H1 (cell line): ENCODE results near the gene SKIC8. TPM values are rescaled to one million over a fixed set of nuclear protein-coding genes. Genes with fewer than 3 reads are reported as not detected.

Experiments
- CTCF ChIA-PET: fragments of 300-600 bp; sonication (Branson Sonifier 250); formaldehyde crosslinking; loops from one replicate; lab custom pipeline; 2021; ENCODE audit not compliant: partially characterized antibody; lab: Charles Lee
- POLR2A ChIA-PET: fragments of 300-600 bp; sonication (Branson Sonifier 250); formaldehyde crosslinking; loops from one replicate; lab custom pipeline; 2021; ENCODE audit warnings: inconsistent platforms; ENCODE audit not compliant: partially characterized antibody; lab: Charles Lee
- DNase-seq, 2 experiments: peaks; one replicate each; pipeline versions ENCODE4 v3.0.0 to v3.0.0-alpha.2; 2010 to 2022; ENCODE audit warnings: low spot score in 2 of 2, low read depth in 1 of 2, mixed read lengths in 1 of 2
- FAIRE-seq: peaks from 2 replicates; lab custom pipeline; 2011; peaks lifted over from hg19 to GRCh38; lab: Jason Lieb, UNC
- H2AFZ ChIP-seq: 2 replicates; pipeline ENCODE4 v1.8.1; 2012; ENCODE audit warnings: low read length, inconsistent platforms
- H2AK5ac ChIP-seq: 2 replicates; pipeline ENCODE4 v1.6.1; 2013; ENCODE audit warnings: low read depth, low read length
- H2BK120ac ChIP-seq: replicated peaks from 2 replicates; pipeline ENCODE3; 2013; ENCODE audit warnings: low read depth, low read length, inconsistent platforms
- H2BK12ac ChIP-seq: 2 replicates; pipeline ENCODE4 v1.6.1; 2013; ENCODE audit warnings: low read depth, low read length
- H2BK15ac ChIP-seq: 2 replicates; pipeline ENCODE4 v1.6.1; 2013; ENCODE audit warnings: low read length
- H2BK20ac ChIP-seq: 2 replicates; pipeline ENCODE4 v1.6.1; 2013; ENCODE audit warnings: low read length
- H2BK5ac ChIP-seq: 2 replicates; pipeline ENCODE4 v1.6.1; 2013; ENCODE audit warnings: low read depth, low read length
- H3K14ac ChIP-seq: 2 replicates; pipeline ENCODE4 v1.6.1; 2013; ENCODE audit warnings: inconsistent platforms; ENCODE audit not compliant: insufficient read length
- H3K18ac ChIP-seq: 2 replicates; pipeline ENCODE4 v1.6.1; 2013; ENCODE audit warnings: low read length; ENCODE audit errors: extremely low read depth
- H3K23ac ChIP-seq: 2 replicates; pipeline ENCODE4 v1.6.1; 2013; ENCODE audit warnings: inconsistent platforms; ENCODE audit not compliant: insufficient read length
- H3K23me2 ChIP-seq: 2 replicates; pipeline ENCODE4 v1.6.1; 2013; ENCODE audit warnings: low read depth, low read length
- H3K27ac ChIP-seq: 2 replicates; pipeline ENCODE4 v1.6.1; 2011; ENCODE audit warnings: low read depth, low read length, inconsistent platforms
- H3K27me3 ChIP-seq, 4 experiments: replicated peaks in 1 of 4; 1 replicate in 1 of 4; 2 replicates in 3 of 4; pipeline versions ENCODE4 v1.6.1 to v1.8.1; 2011 to 2013; ENCODE audit warnings: low read length in 3 of 4, mild to moderate bottlenecking in 3 of 4, inconsistent platforms in 2 of 4, mixed read lengths in 2 of 4, moderate library complexity in 1 of 4; ENCODE audit not compliant: control insufficient read depth in 3 of 4, insufficient read depth in 3 of 4; ENCODE audit errors: extremely low read depth in 1 of 4
- H3K36me3 ChIP-seq, 4 experiments: 2 replicates each; pipeline versions ENCODE4 v1.6.1 to v1.8.1; 2011 to 2013; ENCODE audit warnings: mild to moderate bottlenecking in 4 of 4, low read length in 3 of 4, moderate library complexity in 2 of 4, control low read depth in 1 of 4, inconsistent platforms in 1 of 4; ENCODE audit not compliant: insufficient read depth in 4 of 4, control insufficient read depth in 2 of 4
- H3K4ac ChIP-seq: replicated peaks from 2 replicates; pipeline ENCODE3; 2013; ENCODE audit warnings: low read length, low read depth, mixed read lengths, inconsistent platforms; ENCODE audit not compliant: insufficient read length
- H3K4me1 ChIP-seq, 4 experiments: replicated peaks in 1 of 4; 1 replicate in 1 of 4; 2 replicates in 3 of 4; pipeline versions ENCODE4 v1.6.1 to v1.8.1; 2011 to 2013; ENCODE audit warnings: low read length in 3 of 4, inconsistent platforms in 2 of 4, mixed read lengths in 1 of 4; ENCODE audit not compliant: insufficient read depth in 4 of 4, control insufficient read depth in 3 of 4
- H3K4me2 ChIP-seq, 2 experiments: 2 replicates each; pipeline versions ENCODE4 v1.6.1 to v1.8.1; 2011 to 2013; ENCODE audit warnings: low read depth in 2 of 2, low read length in 2 of 2, control low read depth in 1 of 2, inconsistent platforms in 1 of 2, mild to moderate bottlenecking in 1 of 2; ENCODE audit not compliant: insufficient read depth in 1 of 2
- H3K4me3 ChIP-seq, 4 experiments: fragments of 200-600, 300-600 bp in 1 of 4; sonication (generic), shearing (Covaris generic), sonication (Bioruptor Twin) in 1 of 4; 2 replicates each; pipeline versions ENCODE4 v1.5.1 to v1.8.1; 2011 to 2016; ENCODE audit warnings: low read length in 4 of 4, low read depth in 3 of 4, control low read depth in 2 of 4, inconsistent platforms in 2 of 4, mild to moderate bottlenecking in 2 of 4, mixed read lengths in 1 of 4, moderate library complexity in 1 of 4; ENCODE audit not compliant: insufficient read depth in 2 of 4; ENCODE audit errors: extremely low read depth in 1 of 4
- H3K56ac ChIP-seq: replicated peaks from 2 replicates; pipeline ENCODE3; 2013; ENCODE audit warnings: low read depth, mild to moderate bottlenecking, mixed read lengths, low read length, inconsistent platforms; ENCODE audit not compliant: insufficient read length
- H3K79me1 ChIP-seq: 2 replicates; pipeline ENCODE4 v1.6.1; 2013; ENCODE audit warnings: low read depth, low read length, control low read depth
- H3K79me2 ChIP-seq, 2 experiments: 2 replicates each; pipeline versions ENCODE4 v1.6.1 to v1.8.1; 2012 to 2013; ENCODE audit warnings: low read length in 2 of 2, mild to moderate bottlenecking in 2 of 2, inconsistent platforms in 1 of 2; ENCODE audit not compliant: insufficient read depth in 2 of 2, control insufficient read depth in 1 of 2
- H3K9ac ChIP-seq, 4 experiments: replicated peaks in 1 of 4; 1 replicate in 1 of 4; 2 replicates in 3 of 4; pipeline versions ENCODE4 v1.6.1 to v1.8.1; 2011 to 2013; ENCODE audit warnings: low read depth in 3 of 4, low read length in 3 of 4, control low read depth in 2 of 4, mild to moderate bottlenecking in 2 of 4, moderate library complexity in 2 of 4, inconsistent platforms in 1 of 4; ENCODE audit errors: extremely low read depth in 1 of 4
- H3K9me3 ChIP-seq, 2 experiments: 2 replicates each; pipeline versions ENCODE4 v1.6.1 to v1.8.1; 2012 to 2013; ENCODE audit warnings: mild to moderate bottlenecking in 2 of 2, moderate library complexity in 2 of 2, control low read depth in 1 of 2, inconsistent platforms in 1 of 2, low read depth in 1 of 2, low read length in 1 of 2, mixed read lengths in 1 of 2; ENCODE audit not compliant: insufficient read depth in 2 of 2
- H4K20me1 ChIP-seq, 2 experiments: replicated peaks in 1 of 2; 2 replicates each; pipeline versions ENCODE3 to v1.8.1; 2011 to 2013; ENCODE audit warnings: inconsistent platforms in 2 of 2, low read length in 2 of 2, mild to moderate bottlenecking in 1 of 2; ENCODE audit not compliant: insufficient read depth in 2 of 2, control insufficient read depth in 1 of 2
- H4K5ac ChIP-seq: 2 replicates; pipeline ENCODE4 v1.6.1; 2013; ENCODE audit warnings: low read length, low read depth, mixed read lengths, inconsistent platforms; ENCODE audit not compliant: insufficient read length
- H4K8ac ChIP-seq: 2 replicates; pipeline ENCODE4 v1.8.0; 2013; ENCODE audit warnings: mild to moderate bottlenecking, moderate library complexity, low read length, inconsistent platforms; ENCODE audit not compliant: insufficient read depth; ENCODE audit errors: extremely low read depth
- H4K91ac ChIP-seq: replicated peaks from 2 replicates; pipeline ENCODE3; 2013; ENCODE audit warnings: low read length, mixed read lengths, inconsistent platforms; ENCODE audit not compliant: insufficient read length
- BACH1 ChIP-seq: IDR thresholded peaks from 2 replicates; pipeline ENCODE4 v1.6.1; 2012; ENCODE audit warnings: low read length, improper control_type of control experiment
- EP300 ChIP-seq, 2 experiments: IDR thresholded peaks; 1 replicate in 1 of 2; 2 replicates in 1 of 2; pipeline ENCODE4 v1.6.1; 2011 to 2012; ENCODE audit warnings: low read depth in 2 of 2, low read length in 2 of 2, mild to moderate bottlenecking in 2 of 2, borderline replicate concordance in 1 of 2, inconsistent platforms in 1 of 2, moderate library complexity in 1 of 2
- FOSL1 ChIP-seq: IDR thresholded peaks from 2 replicates; pipeline ENCODE4 v1.6.1; 2011; ENCODE audit warnings: mild to moderate bottlenecking, low read depth, low read length, moderate library complexity; ENCODE audit not compliant: insufficient read depth
- SIX5 ChIP-seq: IDR thresholded peaks from 2 replicates; pipeline ENCODE4 v1.6.1; 2011; ENCODE audit warnings: mild to moderate bottlenecking, low read depth, low read length
- SP1 ChIP-seq: IDR thresholded peaks from 2 replicates; pipeline ENCODE4 v1.6.1; 2011; ENCODE audit warnings: low read depth, low read length
- SP2 ChIP-seq: IDR thresholded peaks from 2 replicates; pipeline ENCODE4 v1.6.1; 2012; ENCODE audit warnings: mild to moderate bottlenecking, low read length, inconsistent platforms
- SP4 ChIP-seq: IDR thresholded peaks from 2 replicates; pipeline ENCODE4 v1.6.1; 2012; ENCODE audit warnings: low read length, inconsistent platforms
- TAF7 ChIP-seq: optimal IDR thresholded peaks from 2 replicates; pipeline ENCODE3; 2011; ENCODE audit warnings: low read depth, mild to moderate bottlenecking, inconsistent platforms, low read length, moderate library complexity, borderline replicate concordance
- WGBS, 2 experiments: shearing (Covaris generic) in 1 of 2; methylation state at CpG; one replicate each; pipeline versions ENCODE4 v1.1.6 to v1.1.7; 2013 to 2015; ENCODE audit warnings: low lambda C conversion rate in 2 of 2, mixed read lengths in 2 of 2, inconsistent platforms in 1 of 2, low coverage in 1 of 2, missing lambda C conversion rate in 1 of 2; ENCODE audit not compliant: insufficient replicate concordance in 2 of 2, insufficient coverage in 1 of 2, insufficient read length in 1 of 2; ENCODE audit errors: extremely low coverage in 1 of 2, missing lambda C conversion rate in 1 of 2; 5-methylcytosine and 5-hydroxymethylcytosine counted together
- polyA plus RNA-seq, 7 experiments: library from polyadenylated mRNA; depleted of rRNA in 3 of 7; stranded (reverse) in 5 of 7; unstranded in 2 of 7; fragments of >200 nt in 5 of 7; fragments of 200-250 nt in 2 of 7; gene quantifications; 1 replicate in 5 of 7; 2 replicates in 1 of 7; 4 replicates in 1 of 7; pipeline versions ENCODE4 v1.2.1 to v1.2.3, GENCODE V29; 2011 to 2013; ENCODE audit warnings: missing spikeins in 2 of 7, mixed read lengths in 2 of 7
- total RNA-seq: library from RNA; stranded (reverse); fragmentation: NEBNext Ultra II Directional; extraction: Animal tissue kit (Norgen Biotek cat#: 25700); gene quantifications from 2 replicates; pipeline ENCODE4 v1.2.1, GENCODE V29; 2021
- TF ChIP-seq, protein P1 (sequence below): IDR thresholded peaks from 2 replicates; pipeline ENCODE4 v1.6.1; 2012; ENCODE audit warnings: low read length, inconsistent platforms
- TF ChIP-seq, protein P2 (sequence below): IDR thresholded peaks from 2 replicates; pipeline ENCODE4 v1.6.1; 2011; ENCODE audit warnings: low read depth, mild to moderate bottlenecking, low read length; ENCODE audit not compliant: insufficient read depth
- TF ChIP-seq, protein P3 (sequence below): IDR thresholded peaks from 2 replicates; pipeline ENCODE4 v1.6.1; 2011; ENCODE audit warnings: low read length, improper control_type of control experiment

Gene SKIC8
- total and polyA plus RNA-seq, 2 of the 8 experiments (the other 6 are each of a cell fraction or from before 2014, with no cell fraction given): 44.2 to 77.7 TPM

DNA sequence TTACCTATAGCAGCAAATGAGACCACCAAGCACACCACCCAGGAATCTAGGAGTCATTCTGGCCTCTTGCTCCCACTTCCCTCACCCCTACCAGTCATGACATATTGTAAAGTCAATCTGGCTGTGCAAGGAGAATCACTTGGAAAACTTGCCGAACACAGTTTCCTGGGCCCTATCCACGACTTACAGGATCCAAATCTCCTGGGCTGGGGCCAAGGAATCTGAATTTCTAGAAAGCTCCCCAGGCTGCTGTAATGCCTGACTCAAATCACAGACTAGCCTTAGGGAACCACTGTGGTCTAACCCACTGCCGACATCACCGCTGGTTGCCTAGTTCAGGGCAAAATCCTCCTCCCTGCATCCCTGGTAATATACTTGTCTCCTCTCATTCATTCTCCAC is 36.6 kb upstream of the SKIC8 start:
- H2BK5ac ChIP-seq: no peak overlapping the region
- no peak overlapping the region for H3K4me3 ChIP-seq
- H3K23me2 ChIP-seq: peaks cover 9% of the 10 kb centered on the region
- H3K9me3 ChIP-seq: no peaks in the 10 kb centered on the region
- peaks cover 0 to 20% (median 15%) of the 10 kb centered on the region in 4 experiments; a peak in 5 of 7 replicates for H3K27me3 ChIP-seq
- 0 out of 2 replicates have a peak overlapping the region, but pooled peaks have one; percentile 55 for H2BK12ac ChIP-seq
- no peak overlapping the region for H4K91ac ChIP-seq
- no peaks in the 10 kb centered on the region for H4K20me1 ChIP-seq
- H3K14ac ChIP-seq: no peak overlapping the region
- no peak overlapping the region for H3K4ac ChIP-seq
- H3K18ac ChIP-seq: no peak overlapping the region
- H3K4me1 ChIP-seq: peaks cover 7 to 20% (median 12%) of the 10 kb centered on the region in 4 experiments
- H2BK15ac ChIP-seq: no peak overlapping the region
- no peak overlapping the region for H3K4me2 ChIP-seq
- no peak overlapping the region for H2BK20ac ChIP-seq
- H3K23ac ChIP-seq: no peak overlapping the region
- H4K5ac ChIP-seq: no peak overlapping the region
- H2AK5ac ChIP-seq: no peak overlapping the region
- no peak for DNase-seq
- H3K79me2 ChIP-seq: no peaks in the 10 kb centered on the region
- FAIRE-seq: no peak
- H2AFZ ChIP-seq: no peak overlapping the region
- ChIA-PET CTCF (interaction anchor here (0.9 to 1.1 kb wide), 2 partner anchors 80 to 87 kb away, joined by 3 read pairs; no protein-coding TSS in a partner anchor), POLR2A (no interaction called here)
- no peak overlapping the region for H2BK120ac ChIP-seq
- H3K27ac ChIP-seq: no peak overlapping the region
- H4K8ac ChIP-seq: no peak overlapping the region
- 87% methylated on average over 4 of the region's 4 CpGs; no CpG with 5 or more reads in 1 of the 2 experiments for WGBS, 2 experiments
- H3K79me1 ChIP-seq: no peaks in the 10 kb centered on the region
- H3K9ac ChIP-seq: no peak overlapping the region
- H3K36me3 ChIP-seq: no peaks in the 10 kb centered on the region
- no peak overlapping the region for H3K56ac ChIP-seq
- TF ChIP-seq SP2 (no peak), SP4 (no peak), SIX5 (no peak), FOSL1 (no peak), SP1 (no peak), BACH1 (no peak), TAF7 (no peak), EP300 (IDR thresholded peaks at IDR 0.05; ENCODE audit: borderline replicate concordance in 1 of 2, low read depth in 2 of 2, low read length in 2 of 2) (no peak)
- TF ChIP-seq, protein P1, sequence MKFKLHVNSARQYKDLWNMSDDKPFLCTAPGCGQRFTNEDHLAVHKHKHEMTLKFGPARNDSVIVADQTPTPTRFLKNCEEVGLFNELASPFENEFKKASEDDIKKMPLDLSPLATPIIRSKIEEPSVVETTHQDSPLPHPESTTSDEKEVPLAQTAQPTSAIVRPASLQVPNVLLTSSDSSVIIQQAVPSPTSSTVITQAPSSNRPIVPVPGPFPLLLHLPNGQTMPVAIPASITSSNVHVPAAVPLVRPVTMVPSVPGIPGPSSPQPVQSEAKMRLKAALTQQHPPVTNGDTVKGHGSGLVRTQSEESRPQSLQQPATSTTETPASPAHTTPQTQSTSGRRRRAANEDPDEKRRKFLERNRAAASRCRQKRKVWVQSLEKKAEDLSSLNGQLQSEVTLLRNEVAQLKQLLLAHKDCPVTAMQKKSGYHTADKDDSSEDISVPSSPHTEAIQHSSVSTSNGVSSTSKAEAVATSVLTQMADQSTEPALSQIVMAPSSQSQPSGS: no peak
- TF ChIP-seq, protein P2, sequence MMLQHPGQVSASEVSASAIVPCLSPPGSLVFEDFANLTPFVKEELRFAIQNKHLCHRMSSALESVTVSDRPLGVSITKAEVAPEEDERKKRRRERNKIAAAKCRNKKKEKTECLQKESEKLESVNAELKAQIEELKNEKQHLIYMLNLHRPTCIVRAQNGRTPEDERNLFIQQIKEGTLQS: no peak
- TF ChIP-seq, protein P3, sequence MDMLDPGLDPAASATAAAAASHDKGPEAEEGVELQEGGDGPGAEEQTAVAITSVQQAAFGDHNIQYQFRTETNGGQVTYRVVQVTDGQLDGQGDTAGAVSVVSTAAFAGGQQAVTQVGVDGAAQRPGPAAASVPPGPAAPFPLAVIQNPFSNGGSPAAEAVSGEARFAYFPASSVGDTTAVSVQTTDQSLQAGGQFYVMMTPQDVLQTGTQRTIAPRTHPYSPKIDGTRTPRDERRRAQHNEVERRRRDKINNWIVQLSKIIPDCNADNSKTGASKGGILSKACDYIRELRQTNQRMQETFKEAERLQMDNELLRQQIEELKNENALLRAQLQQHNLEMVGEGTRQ: no peak
